Measurements from ENCODE around the gene PLEKHJ1. TPM values are rescaled to one million over a fixed set of nuclear protein-coding genes. Genes with fewer than 3 reads are reported as not detected.

Gene PLEKHJ1
- total RNA-seq, 2 donors from 2014 or later = 45.2 to 45.7 TPM

GRCh38 chr19:2228157-2229030, 7.7 kb downstream of the PLEKHJ1 start:
- ATAC-seq (peak in 1 of 2 donors; percentile 42), DNase-seq (no peak)
- intact Hi-C loops (cut with DNase I) = no loop called here

DNA sequence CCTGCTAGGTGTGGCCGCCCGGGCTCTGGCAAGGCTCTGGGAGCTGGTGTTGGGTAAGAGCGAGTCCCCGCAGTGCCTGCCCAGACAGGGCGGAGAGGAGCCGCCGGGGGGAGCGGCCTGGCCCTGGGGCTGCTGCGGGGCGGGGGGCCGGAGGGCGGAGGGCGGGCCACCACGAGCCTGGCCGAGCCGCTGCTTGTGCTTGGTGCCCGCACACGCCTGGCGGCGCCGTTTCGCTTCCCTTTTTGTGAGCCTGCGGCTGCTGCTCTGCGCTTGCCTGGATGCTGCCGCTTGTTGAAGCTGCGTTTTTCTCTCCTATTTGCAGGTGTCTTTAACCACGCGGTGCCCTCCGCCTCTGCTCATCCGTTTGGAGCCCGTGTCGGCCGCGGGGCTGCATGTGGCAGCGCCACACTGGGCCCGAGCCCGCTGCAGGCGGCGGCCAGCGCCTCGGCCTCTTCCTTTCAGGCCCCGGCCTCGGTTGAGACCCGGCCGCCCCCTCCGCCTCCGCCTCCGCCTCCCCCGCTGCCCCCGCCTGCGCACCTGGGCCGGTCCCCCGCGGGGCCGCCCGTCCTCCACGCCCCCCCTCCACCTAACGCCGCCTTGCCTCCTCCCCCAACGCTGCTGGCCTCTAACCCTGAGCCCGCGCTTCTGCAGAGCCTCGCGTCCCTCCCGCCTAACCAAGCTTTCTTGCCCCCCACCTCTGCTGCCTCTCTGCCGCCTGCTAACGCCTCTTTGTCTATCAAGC, 8.5 kb downstream of the PLEKHJ1 start:
- intact Hi-C loops (cut with DNase I) = no loop called here
- DNase-seq (no peak), ATAC-seq (no peak)

GRCh38 chr19:2226840-2227360, 9.2 kb downstream of the PLEKHJ1 start:
- DNase-seq = no peak
- intact Hi-C loops (cut with DNase I) = no loop called here
- no peak for ATAC-seq

- no peak for ATAC-seq
- intact Hi-C loops (cut with DNase I) = no loop called here
- DNase-seq = no peak
Measured at GRCh38 chr19:2226051-2226839, 9.9 kb downstream of the PLEKHJ1 start.

- DNase-seq (no peak), ATAC-seq (no peak)
- intact Hi-C loops (cut with DNase I) = no loop called here
Measured at GRCh38 chr19:2225415-2226050, 10.6 kb downstream of the PLEKHJ1 start.

DNA sequence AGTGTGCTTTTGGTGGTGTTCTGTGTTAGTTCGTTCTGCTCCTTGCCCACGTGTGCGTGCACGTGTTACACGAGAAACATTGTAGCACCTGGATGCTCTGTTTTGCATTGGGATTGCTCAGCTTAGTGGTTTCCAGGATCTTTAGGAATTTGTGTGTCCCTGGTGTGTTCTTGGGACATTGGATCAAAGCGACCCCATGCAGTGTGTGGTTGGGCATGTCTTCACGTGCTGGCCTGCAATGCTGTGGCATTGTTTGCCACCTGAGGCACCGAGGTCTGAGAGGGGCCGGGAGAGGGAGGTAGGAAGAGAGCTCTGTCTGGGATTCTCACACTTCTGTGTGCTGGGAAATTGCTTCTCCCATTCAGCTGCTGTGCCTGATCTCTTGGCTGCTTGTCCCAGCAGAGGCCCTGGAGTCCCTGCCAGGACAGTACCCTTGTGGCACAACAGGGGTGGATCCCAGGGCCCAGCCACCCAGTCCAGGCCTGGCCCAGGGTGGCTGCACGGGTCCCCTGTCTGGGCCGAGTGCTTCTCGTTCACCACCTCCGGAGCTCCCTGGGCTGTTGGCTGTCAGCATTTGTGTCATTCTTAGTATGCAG, 11.3 kb downstream of the PLEKHJ1 start:
- intact Hi-C loops (cut with DNase I) = no loop called here
- ATAC-seq = peak in 1 of 2 donors; percentile 15
- DNase-seq = no peak

DNA sequence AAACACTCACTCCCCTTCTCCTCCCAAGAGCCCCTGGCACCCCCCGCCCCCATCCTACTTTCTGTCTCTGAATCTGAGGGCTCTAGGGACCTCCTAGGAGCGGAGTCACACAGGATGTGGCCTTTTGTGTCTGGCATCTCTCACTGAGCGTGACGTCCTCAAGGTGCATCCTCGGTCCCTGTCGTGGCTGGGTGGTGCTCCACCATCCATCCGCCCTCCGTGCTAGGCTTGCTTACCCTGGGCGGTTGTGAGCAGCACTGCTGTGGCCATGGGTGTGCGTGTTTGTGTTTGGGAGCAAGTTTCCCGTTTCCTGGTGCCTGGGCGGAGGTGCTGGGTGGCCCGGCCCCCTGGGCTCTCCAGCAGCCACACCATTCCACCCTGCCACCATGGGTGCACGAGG, 12.2 kb downstream of the PLEKHJ1 start:
- ATAC-seq = no peak
- no peak for DNase-seq
- intact Hi-C loops (cut with DNase I) = no loop called here

DNA sequence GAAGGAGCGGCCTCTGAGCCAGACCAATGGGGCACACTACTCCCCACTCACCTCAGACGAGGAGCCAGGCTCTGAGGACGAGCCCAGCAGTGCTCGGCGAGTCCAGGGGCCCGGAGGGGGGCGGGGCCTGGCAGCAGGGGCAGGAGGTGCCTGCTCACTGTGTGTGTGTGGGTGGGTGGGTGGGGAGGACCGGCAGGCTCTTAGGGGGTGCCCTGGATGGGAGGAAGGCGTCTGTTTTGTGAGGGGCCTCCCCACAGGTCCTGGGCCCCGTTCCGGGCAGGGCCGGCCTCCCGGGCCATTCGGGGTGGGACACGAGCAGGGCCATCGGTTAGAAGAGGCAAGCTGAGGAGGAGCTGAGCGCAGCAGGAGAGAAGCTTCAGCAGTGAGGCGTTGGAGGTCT, 12.7 kb downstream of the PLEKHJ1 start:
- ATAC-seq (no peak), DNase-seq (no peak)
- intact Hi-C loops (cut with DNase I) = no loop called here

- ATAC-seq (no peak), DNase-seq (no peak)
- intact Hi-C loops (cut with DNase I) = no loop called here
Measured at GRCh38 chr19:2221918-2222317, 14.2 kb downstream of the PLEKHJ1 start.

DNA sequence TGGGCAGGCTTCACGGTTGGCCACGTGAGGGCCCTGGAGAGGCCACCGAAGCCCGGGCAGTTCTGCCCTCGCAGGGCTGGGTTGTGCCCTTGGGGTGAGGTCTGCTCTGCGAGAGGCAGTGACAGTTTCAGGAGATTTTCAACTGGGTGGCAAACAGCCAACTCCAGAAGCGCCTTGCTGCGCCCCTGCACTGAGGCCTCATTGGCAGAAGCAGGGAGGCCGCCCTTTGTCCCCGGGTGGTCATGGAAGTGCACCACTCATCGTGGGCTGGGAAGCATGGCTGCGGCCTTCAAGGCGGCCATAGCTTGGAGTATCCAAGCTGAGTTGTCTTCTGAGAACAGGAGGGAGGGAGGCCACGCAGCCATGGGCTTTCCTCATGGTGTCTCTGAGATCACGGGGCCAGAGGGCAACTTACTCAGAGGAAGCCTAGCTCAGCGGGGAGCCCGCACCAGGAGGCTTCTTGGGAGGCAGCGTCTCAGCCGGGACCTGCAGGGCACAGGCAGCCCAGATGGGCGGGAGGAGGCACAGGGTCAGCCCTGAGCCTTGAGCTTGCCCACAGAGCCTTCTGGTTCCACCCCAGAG, 14.8 kb downstream of the PLEKHJ1 start:
- DNase-seq (no peak), ATAC-seq (peak in 1 of 2 donors; percentile 67)
- intact Hi-C loops (cut with DNase I) = no loop called here

DNA sequence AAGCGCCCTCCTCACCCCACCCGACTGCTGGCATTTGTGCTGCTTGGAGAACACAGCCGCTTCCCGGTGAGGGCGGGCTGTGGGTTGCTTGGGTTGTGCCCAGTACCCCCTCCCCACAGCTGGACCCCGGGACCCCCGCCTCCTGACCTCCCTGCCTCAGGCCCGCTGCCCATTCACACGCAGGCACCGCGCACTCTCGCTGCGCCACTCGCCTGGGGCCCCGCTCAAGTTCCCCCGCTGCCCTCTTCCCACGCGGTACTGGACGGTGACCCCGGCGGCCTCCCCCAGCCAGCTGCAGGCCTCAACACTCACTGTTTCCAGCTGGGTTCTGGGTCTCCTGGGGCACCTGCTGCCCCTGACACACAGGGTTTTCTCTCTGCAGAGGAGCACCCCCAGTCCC, 16.4 kb downstream of the PLEKHJ1 start:
- DNase-seq (no peak), ATAC-seq (no peak)
- intact Hi-C loops (cut with DNase I) = no loop called here

GRCh38 chr19:2217591-2217990, 18.5 kb downstream of the PLEKHJ1 start:
- no peak for DNase-seq
- intact Hi-C loops (cut with DNase I) = no loop called here
- ATAC-seq = no peak

- ATAC-seq = no peak
- intact Hi-C loops (cut with DNase I) = no loop called here
- no peak for DNase-seq
Measured at GRCh38 chr19:2216361-2217225, 19.5 kb downstream of the PLEKHJ1 start.

DNA sequence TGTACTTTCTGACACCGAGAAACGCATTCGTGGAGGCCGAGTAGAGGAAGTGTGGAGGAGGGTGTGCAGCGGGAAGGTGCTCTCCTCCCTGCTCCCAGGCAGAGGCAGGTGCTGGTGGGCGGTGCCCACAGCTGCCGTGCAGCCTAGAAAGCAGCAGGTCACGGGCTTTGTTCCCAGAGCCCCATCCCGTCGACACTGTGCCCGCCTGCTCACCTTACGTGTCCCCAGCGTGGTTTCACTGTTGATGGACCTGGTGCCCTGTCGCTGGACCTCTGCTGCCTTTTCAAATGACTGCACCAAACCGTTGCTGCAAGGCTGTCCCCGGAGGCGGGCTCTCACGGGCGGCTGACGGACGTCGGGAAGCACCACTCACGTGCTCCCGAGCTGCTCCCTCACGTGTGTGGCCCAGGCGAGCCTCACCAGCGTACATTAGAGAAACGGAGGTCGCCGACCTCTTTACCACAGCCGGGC, 20.8 kb downstream of the PLEKHJ1 start:
- ATAC-seq = no peak
- intact Hi-C loops (cut with DNase I) = no loop called here

GRCh38 chr19:2214251-2214650, 21.9 kb downstream of the PLEKHJ1 start:
- DNase-seq (no peak), ATAC-seq (no peak)
- intact Hi-C loops (cut with DNase I) = no loop called here

More for the DNA sequence above, 20.8 kb downstream of the PLEKHJ1 start:
- no peak for DNase-seq

DNA sequence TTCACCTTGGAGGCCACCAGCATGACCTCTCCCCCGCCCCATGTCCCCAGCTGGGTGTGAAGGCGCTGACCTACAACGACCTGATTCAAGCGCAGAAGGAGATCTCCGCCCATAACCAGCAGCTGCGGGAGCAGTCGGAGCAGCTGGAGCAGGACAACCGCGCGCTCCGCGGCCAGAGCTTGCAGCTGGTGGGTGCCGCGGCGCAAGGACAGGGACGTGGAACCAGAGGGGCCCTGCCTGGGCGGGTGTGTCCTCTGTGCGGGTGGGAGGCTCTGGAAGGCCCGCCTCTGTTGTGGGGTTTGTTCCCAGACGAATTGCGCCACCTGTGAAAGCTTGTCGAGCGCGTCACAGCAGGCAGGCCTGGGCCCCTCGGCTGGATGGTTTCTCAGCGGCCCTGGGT, 22.3 kb downstream of the PLEKHJ1 start:
- DNase-seq (no peak), ATAC-seq (no peak)
- intact Hi-C loops (cut with DNase I) = no loop called here
